Measurements from ENCODE around the gene RTP5. TPM values are rescaled to one million over a fixed set of nuclear protein-coding genes. Genes with fewer than 3 reads are reported as not detected.

RTP5 gene
- total RNA-seq, 4 donors from 2014 or later: 0.33 TPM; not detected in 3

DNA sequence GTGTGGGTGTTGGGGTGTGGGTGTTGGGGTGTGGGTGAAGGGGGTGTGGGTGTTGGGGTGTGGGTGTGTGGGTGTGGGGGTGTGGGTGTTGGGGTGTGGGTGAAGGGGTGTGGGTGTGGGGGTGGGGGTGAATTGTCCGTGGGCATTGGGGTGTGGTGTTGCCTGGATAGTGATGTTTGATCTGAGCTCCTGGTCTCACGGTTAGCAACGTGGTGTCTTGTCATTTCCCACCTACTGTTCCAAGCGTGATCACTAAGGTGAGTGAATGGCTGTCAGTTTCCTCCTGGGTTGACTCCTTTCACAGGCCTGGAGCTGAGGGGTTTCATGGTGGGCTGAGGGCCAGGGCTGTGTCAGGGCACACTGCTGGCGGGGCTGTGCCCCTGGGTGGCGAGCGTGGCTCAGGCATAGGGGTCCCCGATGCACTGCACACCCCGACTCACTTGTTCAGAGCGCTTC, 27.2 kb downstream of the RTP5 start:
- TF ChIP-seq, protein P1, sequence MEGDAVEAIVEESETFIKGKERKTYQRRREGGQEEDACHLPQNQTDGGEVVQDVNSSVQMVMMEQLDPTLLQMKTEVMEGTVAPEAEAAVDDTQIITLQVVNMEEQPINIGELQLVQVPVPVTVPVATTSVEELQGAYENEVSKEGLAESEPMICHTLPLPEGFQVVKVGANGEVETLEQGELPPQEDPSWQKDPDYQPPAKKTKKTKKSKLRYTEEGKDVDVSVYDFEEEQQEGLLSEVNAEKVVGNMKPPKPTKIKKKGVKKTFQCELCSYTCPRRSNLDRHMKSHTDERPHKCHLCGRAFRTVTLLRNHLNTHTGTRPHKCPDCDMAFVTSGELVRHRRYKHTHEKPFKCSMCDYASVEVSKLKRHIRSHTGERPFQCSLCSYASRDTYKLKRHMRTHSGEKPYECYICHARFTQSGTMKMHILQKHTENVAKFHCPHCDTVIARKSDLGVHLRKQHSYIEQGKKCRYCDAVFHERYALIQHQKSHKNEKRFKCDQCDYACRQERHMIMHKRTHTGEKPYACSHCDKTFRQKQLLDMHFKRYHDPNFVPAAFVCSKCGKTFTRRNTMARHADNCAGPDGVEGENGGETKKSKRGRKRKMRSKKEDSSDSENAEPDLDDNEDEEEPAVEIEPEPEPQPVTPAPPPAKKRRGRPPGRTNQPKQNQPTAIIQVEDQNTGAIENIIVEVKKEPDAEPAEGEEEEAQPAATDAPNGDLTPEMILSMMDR (IDR thresholded peaks at IDR 0.05; ENCODE audit: low read depth): no peak

DNA sequence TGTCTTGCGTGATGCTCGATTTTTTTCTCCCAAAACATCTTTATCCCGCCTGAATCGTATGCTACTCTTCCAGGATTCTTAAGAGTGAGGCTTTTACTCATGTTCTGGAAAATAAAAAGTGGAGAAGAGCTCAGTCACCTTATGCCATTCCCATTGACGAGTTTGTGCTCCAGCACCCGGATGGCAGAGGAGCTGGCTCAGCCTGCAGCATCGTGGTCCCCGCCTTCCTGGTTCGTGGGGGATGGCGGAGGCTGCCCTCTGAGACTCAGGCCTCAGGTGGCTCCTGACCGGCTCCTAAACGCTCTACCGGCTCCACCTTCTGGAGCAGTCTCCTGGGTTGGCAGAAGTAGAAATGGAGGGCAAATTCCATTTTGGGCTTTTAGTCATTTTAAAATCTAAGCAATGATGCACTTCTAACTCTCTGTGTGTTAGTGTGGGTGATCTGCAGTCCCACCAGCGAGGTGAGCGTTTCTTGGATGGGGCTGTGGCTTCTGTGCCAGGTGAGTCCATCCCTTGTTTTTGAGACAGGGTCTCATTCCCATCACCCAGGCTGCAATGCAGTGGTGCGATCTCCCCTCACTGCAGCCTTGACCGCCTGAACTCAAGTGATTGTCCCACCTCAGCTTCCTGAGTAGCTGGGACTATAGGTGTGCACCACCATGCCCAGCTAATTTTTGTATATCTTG, 27.8 kb downstream of the RTP5 start:
- TF ChIP-seq, protein P1 (IDR thresholded peaks at IDR 0.05; ENCODE audit: low read depth): no peak

DNA sequence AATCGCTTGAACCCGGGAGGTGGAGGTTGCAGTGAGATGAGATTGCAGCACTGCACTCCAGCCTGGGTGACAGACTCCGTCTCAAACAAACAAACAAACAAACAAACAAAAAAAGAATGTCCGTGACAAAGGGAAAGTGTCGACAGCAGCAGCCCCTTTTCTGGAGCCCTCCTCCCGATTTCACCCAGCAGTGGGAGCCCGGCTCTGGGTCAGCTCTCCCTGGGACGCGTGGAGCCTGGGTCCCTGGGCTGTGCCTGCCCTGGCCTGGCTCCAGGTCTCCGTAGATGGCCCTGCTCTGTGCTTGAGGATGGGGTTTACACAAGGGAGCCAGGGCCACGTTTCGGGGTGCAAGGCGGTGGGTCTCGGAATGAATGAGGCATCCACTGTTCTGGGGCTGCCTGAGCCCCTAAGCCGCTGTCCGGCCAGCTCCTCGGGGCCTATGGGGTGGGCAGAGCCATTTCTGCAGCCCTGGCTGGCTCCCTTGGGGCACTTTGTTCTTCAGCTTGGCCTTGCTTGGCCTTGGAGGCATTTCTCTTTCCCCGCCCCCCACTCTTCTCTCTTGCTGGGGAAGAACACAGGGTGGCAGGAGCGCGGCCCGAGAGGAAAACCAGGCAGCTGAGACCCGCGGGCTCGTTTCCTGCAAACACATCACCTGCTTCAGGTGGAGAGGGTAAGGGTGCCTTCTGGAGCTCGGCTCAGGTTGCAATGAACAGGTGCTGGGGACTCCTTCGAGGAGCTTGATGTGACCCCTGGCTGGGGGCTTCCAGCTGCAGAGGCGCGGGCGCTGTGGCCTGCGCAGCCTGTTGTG, 29.1 kb downstream of the RTP5 start:
- TF ChIP-seq, protein P1 (IDR thresholded peaks at IDR 0.05; ENCODE audit: low read depth): no peak

DNA sequence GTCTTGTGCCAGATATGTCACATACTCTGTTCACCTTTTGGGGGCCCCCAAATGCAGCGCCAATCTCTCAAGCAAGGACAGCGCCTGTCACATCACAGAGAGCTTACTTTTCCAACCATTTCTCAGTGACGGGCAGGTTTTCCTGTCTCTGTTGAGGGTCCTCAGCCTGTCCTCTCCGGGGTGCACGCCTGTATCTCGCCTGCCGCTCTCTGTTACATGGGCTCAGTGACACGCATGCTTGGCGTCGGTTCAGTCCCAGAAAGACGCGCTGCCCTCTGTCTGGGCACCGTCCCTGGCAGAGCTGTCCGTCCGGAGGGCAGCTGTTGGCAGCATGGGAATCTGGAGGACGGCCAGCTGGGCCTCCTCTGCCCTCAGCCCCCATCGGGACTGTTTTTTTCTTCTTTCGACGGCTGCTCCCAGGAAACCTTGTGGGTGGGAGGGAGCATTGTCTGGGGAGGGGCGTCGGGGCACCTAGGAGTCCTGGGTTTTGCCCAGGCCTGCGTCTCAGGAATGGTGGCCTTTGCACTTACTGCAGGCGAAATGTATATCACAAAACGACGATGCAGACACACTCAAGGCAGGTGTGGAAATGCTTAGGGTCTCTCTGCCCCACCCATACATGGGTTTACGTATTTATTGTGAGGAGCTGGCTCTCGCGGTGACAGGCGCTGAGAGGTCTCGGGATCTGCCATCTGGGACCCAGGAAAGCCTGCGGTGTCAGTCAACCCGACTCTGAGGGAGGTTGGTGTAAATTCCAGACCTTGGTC, 30.9 kb downstream of the RTP5 start:
- TF ChIP-seq, protein P1 (IDR thresholded peaks at IDR 0.05; ENCODE audit: low read depth): no peak

DNA sequence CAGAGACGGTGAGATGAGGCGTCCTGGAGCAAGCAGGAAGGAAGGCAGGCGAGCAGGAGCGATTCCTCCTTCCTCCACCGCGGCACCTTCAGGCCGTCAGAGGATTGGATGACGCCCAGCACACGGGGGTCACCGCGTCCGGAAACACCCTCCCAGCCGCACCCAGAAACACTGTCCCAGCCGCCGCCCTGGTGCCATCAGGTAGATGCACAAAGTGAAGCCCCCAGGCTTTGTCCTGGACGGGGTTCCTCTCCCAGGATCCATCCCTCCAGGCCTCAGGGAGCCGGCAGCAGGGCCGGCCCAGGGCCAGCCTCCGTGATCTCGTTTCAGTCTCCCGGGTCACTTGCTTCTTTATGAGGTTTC, 31.5 kb downstream of the RTP5 start:
- TF ChIP-seq, protein P1 (IDR thresholded peaks at IDR 0.05; ENCODE audit: low read depth): no peak

DNA sequence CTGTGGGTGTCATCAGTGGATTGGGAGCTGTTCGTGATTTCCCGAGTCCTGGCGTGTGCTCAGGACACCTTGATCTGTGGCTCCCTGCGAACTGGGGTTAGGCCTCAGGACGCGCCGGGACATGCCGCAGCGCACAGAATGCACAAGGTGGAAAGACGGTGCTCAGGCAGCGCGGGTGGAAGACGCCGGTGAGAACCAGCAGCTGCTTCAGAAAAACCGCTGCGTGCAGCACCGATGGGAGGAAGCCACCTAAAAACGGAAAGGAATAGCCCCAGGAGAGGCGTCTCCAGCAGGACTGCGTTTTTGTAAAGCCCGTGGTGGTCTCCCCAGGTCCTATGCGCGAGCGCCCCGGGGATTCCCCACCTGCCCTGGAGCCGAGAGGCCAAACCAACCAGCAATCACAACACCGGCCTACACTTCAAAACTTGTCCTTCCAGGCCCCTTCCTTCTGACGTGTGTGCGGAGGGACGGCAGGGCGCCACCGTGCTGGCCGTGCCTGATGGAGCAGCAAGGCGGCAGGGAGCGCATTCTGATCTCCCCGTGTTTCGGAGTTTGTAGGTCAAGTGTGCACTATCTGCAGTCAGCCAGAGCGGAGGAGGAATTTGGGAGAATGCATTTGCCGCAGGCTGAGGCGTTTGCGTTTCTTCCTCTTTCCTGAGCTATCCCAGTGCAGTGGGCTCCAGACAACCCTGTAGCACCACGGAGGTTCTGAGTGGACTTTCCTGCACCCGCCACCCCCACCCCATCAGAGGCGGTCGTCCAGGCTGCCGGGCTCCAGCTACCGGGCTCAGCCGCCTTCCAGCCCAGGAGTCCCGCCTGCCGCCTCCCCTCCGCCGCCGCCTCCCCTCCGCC, 32.2 kb downstream of the RTP5 start:
- TF ChIP-seq, protein P1 (IDR thresholded peaks at IDR 0.05; ENCODE audit: low read depth): no peak

Measured in subcutaneous adipose tissue (tissue), 4 donors.